Measurements from ENCODE around the gene MYO10.

- TF ChIP-seq, protein P1, sequence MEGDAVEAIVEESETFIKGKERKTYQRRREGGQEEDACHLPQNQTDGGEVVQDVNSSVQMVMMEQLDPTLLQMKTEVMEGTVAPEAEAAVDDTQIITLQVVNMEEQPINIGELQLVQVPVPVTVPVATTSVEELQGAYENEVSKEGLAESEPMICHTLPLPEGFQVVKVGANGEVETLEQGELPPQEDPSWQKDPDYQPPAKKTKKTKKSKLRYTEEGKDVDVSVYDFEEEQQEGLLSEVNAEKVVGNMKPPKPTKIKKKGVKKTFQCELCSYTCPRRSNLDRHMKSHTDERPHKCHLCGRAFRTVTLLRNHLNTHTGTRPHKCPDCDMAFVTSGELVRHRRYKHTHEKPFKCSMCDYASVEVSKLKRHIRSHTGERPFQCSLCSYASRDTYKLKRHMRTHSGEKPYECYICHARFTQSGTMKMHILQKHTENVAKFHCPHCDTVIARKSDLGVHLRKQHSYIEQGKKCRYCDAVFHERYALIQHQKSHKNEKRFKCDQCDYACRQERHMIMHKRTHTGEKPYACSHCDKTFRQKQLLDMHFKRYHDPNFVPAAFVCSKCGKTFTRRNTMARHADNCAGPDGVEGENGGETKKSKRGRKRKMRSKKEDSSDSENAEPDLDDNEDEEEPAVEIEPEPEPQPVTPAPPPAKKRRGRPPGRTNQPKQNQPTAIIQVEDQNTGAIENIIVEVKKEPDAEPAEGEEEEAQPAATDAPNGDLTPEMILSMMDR (IDR thresholded peaks at IDR 0.05), result no peak
- no peak for TF ChIP-seq POLR2A (IDR thresholded peaks at IDR 0.05)
- TF ChIP-seq POLR2AphosphoS5 (IDR thresholded peaks at IDR 0.05), result no peak
- no peak for TF ChIP-seq EP300 (IDR thresholded peaks at IDR 0.05)
Measured at GRCh38 chr5:16975950-16976624, 40.0 kb upstream of the MYO10 start.

Data from upper lobe of left lung (tissue), 4 donors.